Loucy (cell line): Measurements from ENCODE around the gene POT1.

Experiments
- H2AFZ ChIP-seq: fragments of 200-600 bp; sonication (generic); 2 replicates; pipeline ENCODE4 v1.6.0; 2016; ENCODE audit warnings: antibody characterized with exemption, mild to moderate bottlenecking, low read length, moderate library complexity
- H3F3A ChIP-seq: fragments of 200-600 bp; 2 replicates; pipeline ENCODE4 v1.6.0; 2016; ENCODE audit warnings: antibody characterized with exemption, low read depth, mild to moderate bottlenecking
- H3K27me3 ChIP-seq: fragments of 200-600 bp; sonication (generic); 2 replicates; pipeline ENCODE4 v1.6.1; 2014; ENCODE audit warnings: low read length, mild to moderate bottlenecking; ENCODE audit not compliant: insufficient read depth, poor library complexity, severe bottlenecking
- H3K36me3 ChIP-seq: fragments of 200-600 bp; sonication (generic); 2 replicates; pipeline ENCODE4 v1.6.1; 2016; ENCODE audit warnings: low read length; ENCODE audit not compliant: insufficient read depth
- H3K4me1 ChIP-seq: fragments of 200-600 bp; sonication (generic); 2 replicates; pipeline ENCODE4 v1.5.1; 2014; ENCODE audit warnings: low read length, mild to moderate bottlenecking; ENCODE audit not compliant: insufficient read depth, poor library complexity, severe bottlenecking
- H3K4me2 ChIP-seq: fragments of 200-600 bp; sonication (generic); 2 replicates; pipeline ENCODE4 v1.6.0; 2014; ENCODE audit warnings: antibody characterized with exemption, low read length, low read depth, mild to moderate bottlenecking; ENCODE audit not compliant: poor library complexity, severe bottlenecking
- H3K4me3 ChIP-seq: fragments of 200-600 bp; sonication (generic); 2 replicates; pipeline ENCODE4 v1.5.1; 2014; ENCODE audit warnings: low read length, mild to moderate bottlenecking, mixed read lengths; ENCODE audit not compliant: poor library complexity, severe bottlenecking
- H3K79me2 ChIP-seq: fragments of 200-600 bp; sonication (generic); 2 replicates; pipeline ENCODE4 v1.6.1; 2014; ENCODE audit warnings: low read length; ENCODE audit not compliant: insufficient read depth
- H3K9ac ChIP-seq: fragments of 200-600 bp; sonication (generic); 2 replicates; pipeline ENCODE4 v1.6.0; 2014; ENCODE audit warnings: mild to moderate bottlenecking, low read depth, low read length, moderate library complexity; ENCODE audit not compliant: poor library complexity, severe bottlenecking
- H3K9me2 ChIP-seq: fragments of 200-600 bp; sonication (generic); replicated peaks from 2 replicates; pipeline ENCODE4 v1.6.1; 2016; ENCODE audit warnings: low read depth, low read length, mixed read lengths
- H3K9me3 ChIP-seq: fragments of 200-600 bp; sonication (generic); 2 replicates; pipeline ENCODE4 v1.6.1; 2014; ENCODE audit warnings: mild to moderate bottlenecking, antibody characterized with exemption, low read length, low read depth; ENCODE audit not compliant: insufficient read depth
- H4K20me1 ChIP-seq: fragments of 200-600 bp; sonication (generic); 2 replicates; pipeline ENCODE4 v1.6.0; 2014; ENCODE audit warnings: antibody characterized with exemption, low read length, mild to moderate bottlenecking; ENCODE audit not compliant: insufficient read depth, poor library complexity, severe bottlenecking
- EZH2phosphoT487 ChIP-seq: fragments of 200-600 bp; IDR thresholded peaks from 2 replicates; pipeline ENCODE4 v1.6.1; 2018; ENCODE audit warnings: antibody characterized with exemption, mild to moderate bottlenecking, moderate library complexity, borderline replicate concordance
- TF ChIP-seq, protein P1 (sequence below): fragments of 200-600 bp; sonication (generic); conservative IDR thresholded peaks from 2 replicates; pipeline ENCODE4 v1.5.1; 2014; ENCODE audit warnings: mild to moderate bottlenecking, antibody characterized with exemption, low read length

POT1 gene

DNA sequence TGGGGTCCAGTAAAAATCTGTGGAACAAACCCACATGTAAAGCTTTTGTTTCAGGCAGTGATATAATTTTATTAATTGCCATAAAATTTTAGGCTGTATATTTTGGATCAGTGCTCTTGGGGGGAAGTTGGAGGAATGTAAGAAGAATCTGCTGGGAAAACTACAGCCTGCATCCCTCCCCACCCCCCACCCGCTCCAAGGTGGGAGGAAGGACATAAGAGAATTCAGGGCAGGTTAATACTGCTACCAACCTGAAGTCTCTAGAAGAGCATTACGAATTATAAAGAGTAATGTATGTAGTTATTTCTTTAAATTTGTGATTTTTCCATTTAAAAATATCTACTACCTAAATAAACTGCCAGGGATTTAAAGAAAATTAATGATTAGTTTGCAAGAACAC, 116.9 kb downstream of the POT1 start:
- no peaks in the 10 kb centered on the region for H3F3A ChIP-seq
- no peaks in the 10 kb centered on the region for H3K79me2 ChIP-seq
- H3K4me1 ChIP-seq = no peaks in the 10 kb centered on the region
- no peaks in the 10 kb centered on the region for H3K9me3 ChIP-seq
- no peak overlapping the region for H3K4me3 ChIP-seq
- no peaks in the 10 kb centered on the region for H3K9me2 ChIP-seq
- H3K27me3 ChIP-seq = no peaks in the 10 kb centered on the region
- no peak overlapping the region for H3K9ac ChIP-seq
- no peaks in the 10 kb centered on the region for H4K20me1 ChIP-seq
- no peak overlapping the region for H3K4me2 ChIP-seq
- TF ChIP-seq, protein P1, sequence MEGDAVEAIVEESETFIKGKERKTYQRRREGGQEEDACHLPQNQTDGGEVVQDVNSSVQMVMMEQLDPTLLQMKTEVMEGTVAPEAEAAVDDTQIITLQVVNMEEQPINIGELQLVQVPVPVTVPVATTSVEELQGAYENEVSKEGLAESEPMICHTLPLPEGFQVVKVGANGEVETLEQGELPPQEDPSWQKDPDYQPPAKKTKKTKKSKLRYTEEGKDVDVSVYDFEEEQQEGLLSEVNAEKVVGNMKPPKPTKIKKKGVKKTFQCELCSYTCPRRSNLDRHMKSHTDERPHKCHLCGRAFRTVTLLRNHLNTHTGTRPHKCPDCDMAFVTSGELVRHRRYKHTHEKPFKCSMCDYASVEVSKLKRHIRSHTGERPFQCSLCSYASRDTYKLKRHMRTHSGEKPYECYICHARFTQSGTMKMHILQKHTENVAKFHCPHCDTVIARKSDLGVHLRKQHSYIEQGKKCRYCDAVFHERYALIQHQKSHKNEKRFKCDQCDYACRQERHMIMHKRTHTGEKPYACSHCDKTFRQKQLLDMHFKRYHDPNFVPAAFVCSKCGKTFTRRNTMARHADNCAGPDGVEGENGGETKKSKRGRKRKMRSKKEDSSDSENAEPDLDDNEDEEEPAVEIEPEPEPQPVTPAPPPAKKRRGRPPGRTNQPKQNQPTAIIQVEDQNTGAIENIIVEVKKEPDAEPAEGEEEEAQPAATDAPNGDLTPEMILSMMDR = no peak
- no peak for TF ChIP-seq EZH2phosphoT487
- no peaks in the 10 kb centered on the region for H3K36me3 ChIP-seq
- no peak overlapping the region for H2AFZ ChIP-seq

DNA sequence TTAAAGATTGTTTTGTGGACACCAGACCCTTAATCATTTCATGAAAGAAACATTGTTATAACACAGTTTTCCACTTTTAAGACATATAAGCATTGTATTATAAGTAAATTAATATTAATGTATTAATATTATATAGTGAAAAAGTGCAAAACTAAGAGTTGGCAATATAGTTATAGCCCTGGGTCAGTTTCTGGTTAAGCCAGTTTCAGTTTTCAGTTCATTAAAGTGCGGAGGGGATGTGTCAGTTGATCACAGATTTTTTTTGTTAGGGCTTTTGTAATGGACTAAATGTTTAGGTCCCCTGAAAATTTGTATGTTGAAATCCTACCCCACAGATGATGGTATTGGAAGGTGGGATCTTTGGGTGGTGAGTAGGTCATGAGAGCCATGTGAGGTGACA, 118.3 kb downstream of the POT1 start:
- H3K79me2 ChIP-seq = no peaks in the 10 kb centered on the region
- H3K4me3 ChIP-seq = no peak overlapping the region
- H3K27me3 ChIP-seq = no peaks in the 10 kb centered on the region
- H2AFZ ChIP-seq = no peak overlapping the region
- no peaks in the 10 kb centered on the region for H3F3A ChIP-seq
- no peak overlapping the region for H3K9ac ChIP-seq
- TF ChIP-seq EZH2phosphoT487 = no peak
- TF ChIP-seq, protein P1 = no peak
- no peaks in the 10 kb centered on the region for H4K20me1 ChIP-seq
- H3K4me1 ChIP-seq = no peaks in the 10 kb centered on the region
- no peak overlapping the region for H3K4me2 ChIP-seq
- no peaks in the 10 kb centered on the region for H3K9me2 ChIP-seq
- no peaks in the 10 kb centered on the region for H3K36me3 ChIP-seq
- H3K9me3 ChIP-seq = no peaks in the 10 kb centered on the region

DNA sequence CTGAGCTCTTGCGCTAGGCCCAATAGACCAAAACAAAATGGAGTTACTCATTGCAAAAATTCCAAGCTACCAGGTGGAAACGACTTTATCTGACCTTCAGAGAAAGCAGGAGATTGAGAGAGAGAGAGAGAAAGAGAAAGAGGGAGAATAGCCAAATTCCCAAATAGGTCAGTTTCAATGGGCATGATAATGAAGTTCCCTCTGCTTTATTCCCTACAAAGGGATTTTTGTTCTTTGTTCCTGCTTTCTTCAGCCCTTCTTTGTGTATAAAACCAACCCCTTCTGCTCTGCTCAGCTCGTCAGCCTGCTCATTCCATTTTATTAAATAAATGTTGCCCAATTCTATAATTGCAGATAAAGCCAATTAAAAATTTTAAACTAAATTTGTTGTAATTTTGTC, 119.0 kb downstream of the POT1 start:
- Histone ChIP-seq H3K4me3 (no peak overlapping the region), H3K4me1 (no peaks in the 10 kb centered on the region), H3K9ac (no peak overlapping the region), H3F3A (no peaks in the 10 kb centered on the region), H3K27me3 (no peaks in the 10 kb centered on the region), H3K4me2 (no peak overlapping the region), H3K9me2 (no peaks in the 10 kb centered on the region), H2AFZ (no peak overlapping the region), H3K9me3 (no peaks in the 10 kb centered on the region), H3K79me2 (no peaks in the 10 kb centered on the region), H4K20me1 (no peaks in the 10 kb centered on the region), H3K36me3 (no peaks in the 10 kb centered on the region)
- no peak for TF ChIP-seq EZH2phosphoT487
- TF ChIP-seq, protein P1 = no peak
